Activated T-cell treated with anti-CD3 and anti-CD28 coated beads for 48 hours (primary cell): ENCODE results near the gene ZP3.
A peak's percentile ranks its signal among the peaks of the same experiment; 100 is the strongest.
"Not testable (repeated sequence)": the region's sequence is repeated elsewhere in the genome, so short reads cannot be mapped to it uniquely, and the experiment has no call there.

Experiments
- DNase-seq: peaks from one replicate; pipeline ENCODE4 v3.0.0-alpha.2; 2020; ENCODE audit warnings: low read depth

The ZP3 gene

DNA sequence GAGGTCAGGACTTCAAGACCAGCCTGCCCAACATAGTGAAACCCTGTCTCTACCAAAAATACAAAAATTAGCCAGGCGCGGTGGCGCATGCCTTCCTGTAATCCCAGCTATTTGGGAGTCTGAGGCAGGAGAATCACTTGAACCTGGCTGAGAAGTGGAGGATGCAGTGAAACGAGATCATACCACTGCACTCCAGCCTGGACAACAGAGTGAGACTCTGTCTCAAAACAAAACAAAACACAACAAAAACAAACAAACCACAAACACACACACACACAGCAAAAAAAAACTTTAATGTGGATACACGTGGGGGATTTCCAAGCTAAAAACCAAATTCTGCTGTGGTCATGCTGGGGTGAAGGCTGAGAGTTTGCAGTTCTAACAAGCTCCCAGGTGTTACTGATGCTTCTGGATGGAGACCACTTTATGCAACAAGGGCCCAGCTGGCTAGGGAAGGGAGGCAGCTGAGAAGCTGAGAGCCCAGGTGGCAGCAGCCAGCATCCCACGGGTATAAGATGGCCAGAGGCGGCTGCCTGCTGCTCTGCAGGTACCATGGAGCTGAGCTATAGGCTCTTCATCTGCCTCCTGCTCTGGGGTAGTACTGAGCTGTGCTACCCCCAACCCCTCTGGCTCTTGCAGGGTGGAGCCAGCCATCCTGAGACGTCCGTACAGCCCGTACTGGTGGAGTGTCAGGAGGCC lies at the start of gene ZP3:
Gene ZP3 (plus strand): TSS at position 538 of the 699 bp plus-strand sequence. CDS start 15 bp downstream, at position 553.
- DNase-seq: no peak

DNA sequence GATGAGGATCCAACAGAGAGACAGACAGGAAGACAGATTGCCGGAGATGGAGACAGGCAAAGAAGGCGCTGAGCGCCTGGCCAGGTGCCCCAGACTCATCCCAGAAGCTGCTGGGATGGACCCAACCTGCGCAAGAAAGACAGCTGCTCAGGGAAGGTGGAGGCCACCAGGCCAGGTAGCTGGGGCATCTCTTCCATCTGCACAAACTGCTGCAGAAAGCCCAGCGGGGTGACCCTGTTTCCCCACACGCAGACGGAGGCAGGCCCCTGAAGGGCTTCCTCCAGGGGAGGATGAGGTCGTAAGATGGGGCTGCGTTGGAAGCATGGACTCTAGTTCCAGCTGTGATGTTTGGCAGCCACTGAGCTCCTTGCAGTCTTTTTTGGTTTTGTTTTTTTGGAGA lies 49.5 kb upstream of the ZP3 start:
- DNase-seq: no peak

GRCh38 chr7:76377186-76377918 lies 47.4 kb upstream of the ZP3 start:
- DNase-seq: no peak

DNA sequence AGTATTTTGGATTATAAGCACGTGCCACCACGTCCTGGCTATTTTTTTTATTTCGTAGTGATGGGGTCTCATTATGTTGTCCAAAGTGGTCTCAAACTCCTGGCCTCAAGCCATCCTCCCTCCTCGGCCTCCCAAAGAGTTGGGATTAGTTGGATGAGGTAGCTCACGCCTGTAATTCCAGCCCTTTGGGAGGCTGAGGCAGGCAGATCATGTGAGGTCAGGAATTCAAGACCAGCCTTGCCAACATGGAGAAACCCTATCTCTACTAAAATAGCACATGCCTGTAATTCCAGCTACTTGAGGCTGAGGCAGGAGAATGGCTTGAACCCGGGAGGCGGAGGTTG lies 44.2 kb upstream of the ZP3 start:
- DNase-seq: no peak

DNA sequence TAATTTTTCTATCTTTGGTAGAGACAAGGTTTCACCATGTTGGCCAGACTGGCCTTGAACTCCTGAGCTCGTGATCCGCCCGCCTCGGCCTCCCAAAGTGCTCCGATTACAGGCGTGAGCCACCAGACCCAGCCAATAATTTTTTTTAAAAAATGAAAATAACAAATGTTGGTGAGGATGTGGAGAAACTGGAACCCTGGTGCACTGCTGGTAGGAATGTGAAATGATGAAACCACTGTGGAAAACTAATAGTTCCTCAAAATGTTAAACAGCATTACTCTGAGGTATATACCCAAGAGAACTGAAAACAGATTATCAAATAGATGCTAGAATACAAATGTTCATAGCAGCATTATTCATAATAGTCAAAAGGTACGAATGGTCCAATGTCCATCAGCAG lies 42.9 kb upstream of the ZP3 start:
- DNase-seq: no peak

GRCh38 chr7:76383089-76383944 lies 41.4 kb upstream of the ZP3 start:
- no peak for DNase-seq

- no peak for DNase-seq
These were observed 38.0 kb upstream of the ZP3 start for GRCh38 chr7:76386691-76387260.

DNA sequence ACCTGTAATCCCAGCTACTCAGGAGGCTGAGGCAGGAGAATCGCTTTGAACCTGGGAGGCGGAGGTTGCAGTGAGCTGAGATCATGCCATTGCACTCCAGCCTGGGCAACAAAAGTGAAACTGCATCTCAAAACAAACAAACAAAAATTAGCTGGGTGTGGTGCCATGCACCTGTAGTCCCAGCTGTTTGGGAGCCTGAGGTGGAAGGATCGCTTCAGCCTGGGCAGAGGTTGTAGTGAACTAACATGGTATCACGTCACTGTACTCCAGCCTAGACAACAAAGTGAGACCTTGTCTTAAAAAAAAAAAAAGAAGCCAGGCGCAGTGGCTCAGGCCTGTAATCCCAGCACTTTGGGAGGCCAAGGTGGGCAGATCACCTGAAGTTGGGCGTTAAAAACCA lies 37.0 kb upstream of the ZP3 start:
- not testable (repeated sequence) for DNase-seq

- DNase-seq: no peak
These were observed 34.7 kb upstream of the ZP3 start for GRCh38 chr7:76390092-76390491.

GRCh38 chr7:76392531-76393115 lies 32.1 kb upstream of the ZP3 start:
- no peak for DNase-seq

DNA sequence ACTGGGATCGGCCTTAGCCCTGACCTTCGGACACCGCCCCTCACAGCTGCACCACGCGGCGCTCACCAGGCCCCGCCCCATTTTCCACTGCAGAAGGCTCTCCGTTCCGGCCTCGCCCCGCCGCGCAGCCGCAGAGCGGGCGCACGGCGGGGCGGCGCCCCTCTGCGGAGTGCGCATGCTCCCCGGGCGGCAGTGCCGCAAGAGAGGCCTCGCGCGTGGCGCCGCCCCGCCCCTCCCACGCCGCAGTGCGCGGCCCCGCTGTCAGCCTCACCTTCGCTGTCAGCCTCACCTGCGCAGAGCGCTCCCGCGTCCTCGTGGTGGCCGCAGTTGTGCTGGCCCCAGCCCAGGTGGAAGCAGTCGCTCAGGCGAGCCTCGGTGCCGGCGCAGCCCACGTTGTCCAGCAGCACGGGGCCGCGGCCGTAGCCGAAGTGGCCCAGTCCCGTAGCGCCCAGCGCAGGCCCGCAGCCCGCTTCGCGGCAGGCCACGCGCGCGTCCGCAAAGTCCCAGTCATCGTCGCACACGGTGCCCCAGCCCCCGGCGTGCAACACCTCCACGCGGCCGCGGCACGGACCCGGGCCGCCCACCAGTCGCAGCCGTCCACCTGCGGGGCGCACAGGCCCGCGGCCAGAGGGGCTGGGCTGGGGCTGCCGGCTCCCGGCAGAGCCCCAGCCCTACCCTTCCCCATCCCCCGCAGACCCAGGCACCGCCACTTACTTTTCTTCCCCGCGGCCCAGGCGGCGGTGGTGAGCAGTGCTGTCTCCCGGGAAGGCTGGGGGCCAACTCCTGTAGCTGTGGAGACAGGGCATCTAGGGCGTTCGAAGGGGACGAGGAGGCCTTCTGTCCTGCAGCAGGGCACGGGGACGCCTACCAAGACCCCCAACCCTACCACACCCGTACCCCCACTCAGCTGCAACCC lies 31.4 kb upstream of the ZP3 start:
- peak; percentile 94 for DNase-seq

GRCh38 chr7:76394957-76395356 lies 29.8 kb upstream of the ZP3 start:
- no peak for DNase-seq

DNA sequence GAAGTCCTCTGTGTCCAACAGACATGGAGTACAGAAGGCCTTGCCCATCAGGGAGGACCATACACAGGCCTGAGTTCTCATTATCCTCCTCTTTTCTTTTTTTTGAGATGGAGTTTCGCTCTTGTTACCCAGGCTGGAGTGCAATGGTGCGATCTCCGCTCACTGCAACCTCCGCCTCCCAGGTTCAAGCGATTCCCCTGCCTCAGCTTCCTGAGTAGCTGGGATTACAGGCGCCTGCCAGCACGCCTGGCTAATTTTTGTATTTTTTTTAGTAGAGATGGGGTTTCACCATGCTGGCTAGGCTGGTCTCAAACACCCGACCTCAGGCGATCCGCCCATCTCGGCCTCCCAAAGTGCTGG lies 29.2 kb upstream of the ZP3 start:
- DNase-seq: not testable (repeated sequence)

DNA sequence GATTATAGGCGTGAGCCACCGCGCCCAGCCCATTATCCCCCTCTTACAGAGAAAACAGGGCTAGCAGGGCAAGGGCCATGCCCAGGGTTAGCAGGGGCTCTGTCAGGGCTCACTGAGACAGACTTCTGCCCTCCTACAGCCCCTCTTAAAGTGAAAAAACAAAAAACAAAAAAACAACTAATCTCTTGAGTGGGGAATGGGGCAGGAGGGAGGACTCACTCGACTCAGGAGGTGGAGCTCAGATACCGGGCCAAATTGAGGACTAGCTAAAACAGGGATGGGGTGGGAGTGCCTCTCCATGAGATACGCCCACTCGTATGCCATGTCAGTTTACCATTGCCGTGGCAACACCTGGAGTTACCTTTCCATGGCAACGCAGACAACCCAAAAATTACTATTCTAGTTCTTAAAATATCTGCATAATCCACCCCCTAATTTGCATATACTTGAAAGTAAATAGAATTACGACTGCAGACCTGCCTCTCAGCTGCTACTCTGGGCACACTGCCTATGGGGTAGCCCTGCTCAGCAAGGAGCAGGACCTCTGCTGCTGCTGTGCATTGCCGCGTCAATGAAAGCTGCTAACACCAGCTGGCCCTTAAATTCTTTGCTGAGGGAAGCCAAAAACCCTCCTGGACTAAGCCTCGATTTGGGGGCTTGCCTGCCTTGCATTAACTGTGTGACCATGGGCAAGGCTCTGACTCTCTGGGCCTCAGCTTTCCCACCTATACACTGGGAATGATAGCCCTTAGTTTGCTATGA lies 28.6 kb upstream of the ZP3 start:
- DNase-seq: no peak

DNA sequence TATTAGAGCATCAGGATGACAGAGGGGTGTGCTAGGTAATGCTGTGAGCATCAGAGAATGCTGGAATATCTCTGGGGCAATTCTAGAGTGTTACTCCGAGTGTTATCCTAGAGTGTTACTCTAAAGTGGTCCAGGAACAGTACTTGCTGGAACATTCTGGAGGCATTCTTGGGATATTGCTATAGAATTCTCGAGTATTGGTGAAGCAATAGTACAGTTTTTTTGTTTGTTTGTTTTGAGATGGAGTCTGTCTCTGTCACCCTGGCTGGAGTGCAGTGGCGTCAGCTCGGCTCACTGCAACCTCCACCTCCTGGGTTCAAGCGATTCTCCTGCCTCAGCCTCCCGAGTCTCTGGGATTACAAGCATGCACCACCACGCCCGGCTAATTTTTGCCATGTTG lies 27.9 kb upstream of the ZP3 start:
- no peak for DNase-seq

GRCh38 chr7:76397409-76398183 lies 27.2 kb upstream of the ZP3 start:
- DNase-seq: peak; percentile 80

DNA sequence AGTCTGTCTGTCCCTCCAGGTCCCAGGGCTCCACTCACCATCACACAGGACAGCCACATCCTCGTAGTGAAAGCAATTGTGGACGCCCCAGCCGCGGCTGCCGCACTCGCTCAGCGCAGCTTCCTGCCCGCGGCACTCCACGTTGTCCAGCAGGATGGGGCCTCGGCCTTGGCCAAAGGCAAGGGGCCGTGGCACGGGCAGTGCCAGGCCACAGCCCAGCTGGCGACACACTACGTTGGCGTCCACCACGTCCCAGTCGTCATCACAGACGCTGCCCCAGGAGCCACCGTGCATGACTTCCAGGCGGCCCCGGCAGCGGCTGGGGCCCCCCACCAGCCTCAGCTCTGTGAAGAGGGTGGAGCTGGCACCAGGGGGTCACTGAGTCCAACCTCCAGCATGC lies 24.5 kb upstream of the ZP3 start:
- no peak for DNase-seq

GRCh38 chr7:76403097-76403496 lies 21.7 kb upstream of the ZP3 start:
- not testable (repeated sequence) for DNase-seq

DNA sequence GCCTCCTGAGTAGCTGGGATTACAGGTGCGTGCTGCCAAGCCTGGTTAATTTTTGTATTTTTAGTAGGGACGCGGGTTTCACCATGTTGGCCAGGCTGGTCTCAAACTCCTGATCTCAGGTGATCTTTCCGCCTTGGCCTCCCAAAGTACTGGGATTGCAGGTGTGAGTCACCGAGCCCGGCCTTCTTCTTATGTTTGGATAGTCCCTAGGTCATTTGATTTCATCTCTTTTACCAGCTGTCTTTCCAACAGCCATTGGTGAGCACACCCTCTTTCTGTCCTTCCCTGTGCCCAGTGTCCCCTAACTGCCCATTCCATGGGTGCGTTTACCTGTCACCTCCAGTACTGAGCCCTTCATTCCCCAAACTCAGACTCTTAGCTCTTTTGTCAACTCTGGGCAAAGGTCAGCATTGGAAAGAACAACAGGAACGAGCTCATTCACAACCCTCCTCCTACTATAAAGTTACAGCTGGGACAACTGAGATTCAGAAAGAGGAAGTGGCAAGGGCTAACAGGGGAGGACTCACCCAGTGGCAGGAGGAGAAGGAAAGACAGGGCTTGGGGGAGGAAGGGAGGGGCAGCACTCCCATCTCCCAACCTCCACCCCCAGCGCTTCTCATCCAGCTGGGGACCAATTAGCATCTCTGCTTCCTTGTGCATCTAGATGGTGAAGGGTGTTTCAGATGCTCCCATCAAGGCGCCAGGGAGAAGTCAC lies 20.8 kb upstream of the ZP3 start:
- no peak for DNase-seq
